GM12878 (cell line): Measurements from ENCODE around the gene ADAMTS18. TPM values are rescaled to one million over a fixed set of nuclear protein-coding genes. Genes with fewer than 3 reads are reported as not detected.

ENCODE experiments used
- ATAC-seq: fragments of 200-7000 bp; cut with Tn5 transposase; 3 replicates; pipeline ENCODE4 v1.9.1; 2020; ENCODE audit warnings: mild to moderate bottlenecking, moderate library complexity
- BruUV-seq: library from RNA; stranded (reverse); fragments of 400-500 nt; replicated peaks from 2 replicates; lab custom pipeline; 2021; lab: Mats Ljungman, UMichigan
- CTCF ChIA-PET: fragments of 300-600 bp; sonication (Branson Sonifier 250); formaldehyde crosslinking; extraction: SDS; loops from one replicate; lab custom pipeline; 2021; ENCODE audit warnings: inconsistent platforms; lab: Yijun Ruan, JAX
- POLR2A ChIA-PET: fragments of 350-600 bp; formaldehyde crosslinking; extraction: SDS; loops from one replicate; lab custom pipeline; 2021; ENCODE audit warnings: inconsistent platforms; lab: Charles Lee
- RAD21 ChIA-PET: fragments of 300-600 bp; sonication (Branson Sonifier 250); formaldehyde crosslinking; loops from one replicate; lab custom pipeline; 2023; ENCODE audit warnings: antibody characterized with exemption; ENCODE audit not compliant: unreplicated experiment; lab: Charles Lee
- SMC1A ChIA-PET: fragments of 300-600 bp; sonication (Branson Sonifier 250); formaldehyde crosslinking; loops from one replicate; lab custom pipeline; 2023; ENCODE audit not compliant: unreplicated experiment, uncharacterized antibody; lab: Charles Lee
- DNase-seq: peaks from one replicate; pipeline ENCODE4 v3.0.0-alpha.2; 2011; ENCODE audit warnings: low read depth, low spot score
- FAIRE-seq: peaks from 3 replicates; lab custom pipeline; 2011; peaks lifted over from hg19 to GRCh38; lab: Jason Lieb, UNC
- H2AFZ ChIP-seq: 2 replicates; pipeline ENCODE4 v1.6.0; 2011; ENCODE audit warnings: low read depth, low read length, control low read depth; ENCODE audit not compliant: control insufficient read depth
- H3K27ac ChIP-seq: 2 replicates; pipeline ENCODE4 v1.5.1; 2011; ENCODE audit warnings: control low read depth; ENCODE audit not compliant: control insufficient read depth, insufficient read depth
- H3K27me3 ChIP-seq, 2 experiments: replicated peaks in 1 of 2; 2 replicates each; pipeline versions ENCODE4 v1.6.0 to v1.6.1; 2011; ENCODE audit warnings: low read length in 1 of 2; ENCODE audit not compliant: control insufficient read depth in 2 of 2, insufficient read depth in 2 of 2
- H3K36me3 ChIP-seq, 2 experiments: 2 replicates each; pipeline ENCODE4 v1.5.1; 2011; ENCODE audit warnings: low read length in 1 of 2; ENCODE audit not compliant: control insufficient read depth in 2 of 2, insufficient read depth in 2 of 2
- H3K4me1 ChIP-seq: 2 replicates; pipeline ENCODE4 v1.6.1; 2011; ENCODE audit warnings: mild to moderate bottlenecking, low read length, moderate library complexity, mixed read lengths; ENCODE audit not compliant: control insufficient read depth, insufficient read depth
- H3K4me2 ChIP-seq: 2 replicates; pipeline ENCODE4 v1.6.0; 2011; ENCODE audit warnings: control low read depth; ENCODE audit not compliant: control insufficient read depth, insufficient read depth
- H3K4me3 ChIP-seq: fragments of 200-600 bp; sonication (generic); 2 replicates; pipeline ENCODE4 v1.5.1; 2016
- H3K79me2 ChIP-seq: 2 replicates; pipeline ENCODE4 v1.6.0; 2011; ENCODE audit warnings: low read length; ENCODE audit not compliant: control insufficient read depth, insufficient read depth
- H3K9ac ChIP-seq: 2 replicates; pipeline ENCODE4 v1.8.0; 2011; ENCODE audit warnings: low read length, control low read depth, mixed read lengths; ENCODE audit not compliant: control insufficient read depth, insufficient read depth
- H3K9me3 ChIP-seq: replicated peaks from 3 replicates; pipeline ENCODE4 v1.5.1; 2011; ENCODE audit warnings: mild to moderate bottlenecking, low read length; ENCODE audit not compliant: control insufficient read depth, insufficient read depth
- H4K20me1 ChIP-seq: 2 replicates; pipeline ENCODE4 v1.6.0; 2011; ENCODE audit not compliant: control insufficient read depth, insufficient read depth
- BCLAF1 ChIP-seq: fragments of 450-650 bp; IDR thresholded peaks from 2 replicates; pipeline ENCODE4 v1.6.1; 2017; ENCODE audit warnings: antibody characterized with exemption, mild to moderate bottlenecking, moderate library complexity
- HDAC6 ChIP-seq: fragments of 200-600 bp; sonication (generic); IDR thresholded peaks from one replicate; pipeline ENCODE4 v1.8.0; 2017; ENCODE audit warnings: antibody characterized with exemption; ENCODE audit not compliant: unreplicated experiment
- MEF2A ChIP-seq: IDR thresholded peaks from 2 replicates; pipeline ENCODE4 v1.6.1; 2011; ENCODE audit warnings: low read depth, mild to moderate bottlenecking, low read length, moderate library complexity; ENCODE audit not compliant: insufficient read depth
- NFXL1 ChIP-seq: fragments of 450-650 bp; IDR thresholded peaks from 2 replicates; pipeline ENCODE4 v1.6.1; 2017; ENCODE audit warnings: antibody characterized with exemption, mild to moderate bottlenecking, borderline replicate concordance
- PBX3 ChIP-seq: IDR thresholded peaks from 2 replicates; pipeline ENCODE4 v1.6.1; 2011; ENCODE audit warnings: mild to moderate bottlenecking, low read depth, low read length, moderate library complexity; ENCODE audit not compliant: insufficient replicate concordance
- RELA ChIP-seq: fragments of 450-650 bp; IDR thresholded peaks from 2 replicates; pipeline ENCODE4 v1.8.0; 2014; ENCODE audit warnings: borderline replicate concordance; ENCODE audit not compliant: partially characterized antibody
- RFX5 ChIP-seq: IDR thresholded peaks from 2 replicates; pipeline ENCODE4 v1.6.1; 2011; ENCODE audit warnings: low read depth, low read length, improper control_type of control experiment
- STAT3 ChIP-seq: IDR thresholded peaks from 2 replicates; pipeline ENCODE4 v1.6.1; 2011; ENCODE audit warnings: low read depth, low read length, improper control_type of control experiment
- TAF1 ChIP-seq: IDR thresholded peaks from 2 replicates; pipeline ENCODE4 v1.6.1; 2011; ENCODE audit warnings: mild to moderate bottlenecking, low read depth, low read length, borderline replicate concordance
- WGBS: methylation state at CpG from one replicate; pipeline ENCODE4 v1.1.6; 2016; ENCODE audit warnings: low lambda C conversion rate; ENCODE audit not compliant: insufficient replicate concordance, insufficient coverage; ENCODE audit errors: missing lambda C conversion rate; 5-methylcytosine and 5-hydroxymethylcytosine counted together
- in situ Hi-C: fragments of 300-500 bp; cut with MboI; formaldehyde crosslinking; loops from 9 replicates; pipeline ENCODE4 v1.14.3; 2018; ENCODE audit warnings: mixed read lengths
- intact Hi-C: fragments of 100-400 bp; cut with micrococcal nuclease; formaldehyde crosslinking; loops from one replicate; pipeline ENCODE4 v1.14.2; 2022; ENCODE audit not compliant: unreplicated experiment
- polyA plus RNA-seq, 11 experiments: library from polyadenylated mRNA; depleted of rRNA in 4 of 11; unstranded in 6 of 11; stranded (reverse) in 5 of 11; fragments of >200 nt; fragmentation: Nextera tagmentation in 4 of 11; fragmentation: Illumina TruSeq in 1 of 11; extraction: Ambion mirVana in 4 of 11; extraction: Trizol in 1 of 11; gene quantifications; 1 replicate in 1 of 11; 2 replicates in 10 of 11; pipeline versions ENCODE4 v1.2.1 to v1.2.3, GENCODE V29; 2011 to 2016; ENCODE audit warnings: inconsistent platforms in 2 of 11, missing spikeins in 2 of 11, low read depth in 1 of 11
- total RNA-seq, 4 experiments: library from RNA; depleted of rRNA in 3 of 4; stranded (reverse); fragments of >200 nt in 3 of 4; fragmentation: Illumina TruSeq in 1 of 4; extraction: Trizol in 1 of 4; gene quantifications; 2 replicates each; pipeline versions ENCODE4 v1.2.1 to v1.2.3, GENCODE V29; 2013 to 2021

ADAMTS18 gene
- total and polyA plus RNA-seq, 10 of the 15 experiments (the other 5 are each of a cell fraction or from before 2014, with no cell fraction given): not detected

- in situ Hi-C loops: no loop called here
- RAD21 ChIA-PET: no interaction called here
Measured at GRCh38 chr16:77336637-77337036, 98.2 kb downstream of the ADAMTS18 start.

More at GRCh38 chr16:77336637-77337036, 98.2 kb downstream of the ADAMTS18 start:
- no peak overlapping the region for H3K9ac ChIP-seq
- H3K9me3 ChIP-seq: no peaks in the 10 kb centered on the region
- SMC1A ChIA-PET: interaction anchor here (0.7 kb wide), 1 partner anchor 81 kb away, joined by 3 read pairs; no protein-coding TSS in a partner anchor
- WGBS: 26% methylated on average over 2 of the region's 2 CpGs
- H3K4me1 ChIP-seq: no peaks in the 10 kb centered on the region
- no peak overlapping the region for H3K27ac ChIP-seq
- H3K27me3 ChIP-seq: no peaks in the 10 kb centered on the region
- no peak for TF ChIP-seq PBX3
- TF ChIP-seq BCLAF1: no peak
- TF ChIP-seq RELA: no peak
- TF ChIP-seq STAT3: no peak
- no peak for TF ChIP-seq RFX5
- TF ChIP-seq NFXL1: no peak
- no peak for TF ChIP-seq HDAC6
- TF ChIP-seq TAF1: no peak
- no peak for TF ChIP-seq MEF2A
- TF ChIP-seq, all 136 proteins: peak for 0
- DNase-seq (no peak), FAIRE-seq (no peak), ATAC-seq (no peak)
- H3K4me2 ChIP-seq: no peak overlapping the region
- no peaks in the 10 kb centered on the region for H3K79me2 ChIP-seq
- CTCF ChIA-PET: interaction anchor here (0.6 kb wide), 1 partner anchor 228 kb away, joined by 3 read pairs; no protein-coding TSS in a partner anchor
- H2AFZ ChIP-seq: no peak overlapping the region
- H4K20me1 ChIP-seq: no peaks in the 10 kb centered on the region
- no peaks in the 10 kb centered on the region for H3K36me3 ChIP-seq
- no peak overlapping the region for H3K4me3 ChIP-seq
- BruUV-seq: no TSS peak
- POLR2A ChIA-PET: no interaction called here
- intact Hi-C loops: no loop called here
